ENCODE measurements around the gene SMIM24.

DNA sequence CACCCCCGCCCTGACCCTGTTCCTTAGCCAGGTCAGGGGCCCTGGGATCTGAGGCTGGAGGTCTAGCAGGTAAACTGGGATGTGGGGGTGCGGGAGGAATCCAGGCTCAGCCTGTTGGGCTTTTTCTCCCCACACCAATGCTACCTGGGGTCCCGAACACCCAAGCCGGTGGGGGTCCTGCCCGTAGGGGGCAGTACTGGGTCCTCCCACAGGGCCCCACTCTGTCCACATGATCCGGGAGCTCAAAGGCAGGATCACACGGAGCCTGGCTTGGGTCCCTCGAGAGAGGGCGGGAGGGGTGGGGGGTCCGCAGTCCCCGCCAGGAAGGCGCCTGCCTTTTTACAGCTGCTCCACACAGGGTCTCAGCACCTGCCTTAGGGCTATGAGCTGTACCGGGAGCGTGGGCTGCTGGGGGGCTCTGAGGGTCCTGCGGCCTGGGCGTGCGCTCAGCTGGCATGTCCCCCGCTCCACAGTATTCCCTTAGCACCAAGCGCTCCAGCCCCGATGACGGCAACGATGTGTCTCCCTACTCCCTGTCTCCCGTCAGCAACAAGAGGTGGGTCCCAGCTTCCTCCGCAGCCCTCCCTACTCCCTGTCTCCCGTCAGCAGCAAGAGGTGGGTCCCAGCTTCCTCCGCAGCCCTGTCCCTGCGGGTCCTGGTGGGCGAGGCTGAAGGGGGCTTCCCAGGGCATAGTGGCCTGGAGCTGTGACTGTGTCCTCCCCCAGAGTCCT lies 46.3 kb upstream of the SMIM24 start:
- TF ChIP-seq, protein P1, sequence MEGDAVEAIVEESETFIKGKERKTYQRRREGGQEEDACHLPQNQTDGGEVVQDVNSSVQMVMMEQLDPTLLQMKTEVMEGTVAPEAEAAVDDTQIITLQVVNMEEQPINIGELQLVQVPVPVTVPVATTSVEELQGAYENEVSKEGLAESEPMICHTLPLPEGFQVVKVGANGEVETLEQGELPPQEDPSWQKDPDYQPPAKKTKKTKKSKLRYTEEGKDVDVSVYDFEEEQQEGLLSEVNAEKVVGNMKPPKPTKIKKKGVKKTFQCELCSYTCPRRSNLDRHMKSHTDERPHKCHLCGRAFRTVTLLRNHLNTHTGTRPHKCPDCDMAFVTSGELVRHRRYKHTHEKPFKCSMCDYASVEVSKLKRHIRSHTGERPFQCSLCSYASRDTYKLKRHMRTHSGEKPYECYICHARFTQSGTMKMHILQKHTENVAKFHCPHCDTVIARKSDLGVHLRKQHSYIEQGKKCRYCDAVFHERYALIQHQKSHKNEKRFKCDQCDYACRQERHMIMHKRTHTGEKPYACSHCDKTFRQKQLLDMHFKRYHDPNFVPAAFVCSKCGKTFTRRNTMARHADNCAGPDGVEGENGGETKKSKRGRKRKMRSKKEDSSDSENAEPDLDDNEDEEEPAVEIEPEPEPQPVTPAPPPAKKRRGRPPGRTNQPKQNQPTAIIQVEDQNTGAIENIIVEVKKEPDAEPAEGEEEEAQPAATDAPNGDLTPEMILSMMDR (IDR thresholded peaks at IDR 0.05), result no peak
- TF ChIP-seq POLR2A (IDR thresholded peaks at IDR 0.05) (no peak), EP300 (IDR thresholded peaks at IDR 0.05) (no peak), POLR2AphosphoS5 (IDR thresholded peaks at IDR 0.05) (no peak)
